Adipose tissue (tissue), 3 donors: ENCODE data around the gene FKBP11. TPM values are rescaled to one million over a fixed set of nuclear protein-coding genes. Genes with fewer than 3 reads are reported as not detected.

Experiments
- H3K27ac ChIP-seq: one replicate; pipeline ENCODE4 v1.5.1; 2013; ENCODE audit warnings: low read depth, low read length
- WGBS, 3 donors: extraction: QIAGEN DNeasy Blood & Tissue Kit; methylation state at CpG; one replicate each; pipeline ENCODE4 v1.1.7; 2013; 5-methylcytosine and 5-hydroxymethylcytosine counted together
- polyA plus RNA-seq, 3 donors: library from polyadenylated mRNA; stranded (reverse); fragments of 200-250 nt; gene quantifications; one replicate each; pipeline ENCODE4 v1.2.3, GENCODE V29; 2013
- donor health status: healthy with polysubstance abuse.
- donor health status: Bipolar disorder and iron deficiency.
- donor health status: healthy.

Gene FKBP11
- polyA plus RNA-seq, 3 donors = 30.5 to 156 (median 45.0) TPM

- H3K27ac ChIP-seq = peak within 1 kb of the TSS; percentile 55
- WGBS, 3 donors = 1 to 2% (median 1%) methylated on average over 48 to 58 of the region's 58 CpGs
Observed at GRCh38 chr12:48957141-48958048, 32.1 kb upstream of the FKBP11 start, which contains the start of gene ARF3. Gene ARF3, minus strand, starts transcription at chr12:48957487. Its CDS starts 16,392 bp downstream, at chr12:48941095.

- peak overlapping the region; percentile 55 for H3K27ac ChIP-seq
- WGBS, 3 donors = 0 to 2% (median 1%) methylated on average over 23 to 28 of the region's 29 CpGs
Observed at GRCh38 chr12:48956279-48957140, 31.2 kb upstream of the FKBP11 start.

- WGBS, 3 donors = 64 to 85% (median 64%) methylated on average over 3 of the region's 3 CpGs
- H3K27ac ChIP-seq = no peak overlapping the region
Observed at GRCh38 chr12:48954841-48955501, 29.7 kb upstream of the FKBP11 start.

- no peak overlapping the region for H3K27ac ChIP-seq
Observed at GRCh38 chr12:48954061-48954460, 28.8 kb upstream of the FKBP11 start.

GRCh38 chr12:48952691-48953090 lies 27.4 kb upstream of the FKBP11 start:
- WGBS, 3 donors = 88 to 93% (median 88%) methylated on average over 4 of the region's 4 CpGs
- H3K27ac ChIP-seq = no peak overlapping the region

More at GRCh38 chr12:48954061-48954460, 28.8 kb upstream of the FKBP11 start:
- 93 to 97% (median 95%) methylated on average over 3 of the region's 3 CpGs for WGBS, 3 donors

GRCh38 chr12:48947727-48948126 lies 22.4 kb upstream of the FKBP11 start:
- 86 to 91% (median 91%) methylated on average over 3 of the region's 3 CpGs for WGBS, 3 donors
- H3K27ac ChIP-seq = no peak overlapping the region

GRCh38 chr12:48946943-48947342 lies 21.7 kb upstream of the FKBP11 start:
- WGBS, 3 donors = 46 to 90% (median 85%) methylated on average over 6 of the region's 6 CpGs
- H3K27ac ChIP-seq = no peak overlapping the region

GRCh38 chr12:48946205-48946604 lies 20.9 kb upstream of the FKBP11 start:
- H3K27ac ChIP-seq = no peak overlapping the region

- WGBS, 3 donors = 83 to 97% (median 95%) methylated on average over 4 of the region's 4 CpGs
- no peak overlapping the region for H3K27ac ChIP-seq
Observed at GRCh38 chr12:48943221-48943620, 17.9 kb upstream of the FKBP11 start.

- 47 to 64% (median 51%) methylated on average over 3 of the region's 3 CpGs for WGBS, 3 donors
- H3K27ac ChIP-seq = no peak overlapping the region
Observed at GRCh38 chr12:48940181-48940580, 14.9 kb upstream of the FKBP11 start.

GRCh38 chr12:48938805-48939204 lies 13.5 kb upstream of the FKBP11 start:
- 84 to 92% (median 85%) methylated on average over 7 of the region's 7 CpGs for WGBS, 3 donors
- H3K27ac ChIP-seq = no peak overlapping the region

GRCh38 chr12:48937170-48937569 lies 11.9 kb upstream of the FKBP11 start:
- no peak overlapping the region for H3K27ac ChIP-seq
- WGBS, 3 donors = 81 to 89% (median 86%) methylated on average over 6 of the region's 6 CpGs

- H3K27ac ChIP-seq = no peak overlapping the region
Observed at GRCh38 chr12:48936379-48936979, 11.2 kb upstream of the FKBP11 start.

- 93 to 100% (median 100%) methylated on average over 1 of the region's 1 CpG for whole genome bisulfite sequencing, 3 donors
- H3K27ac ChIP-seq = no peak overlapping the region
Observed at GRCh38 chr12:48934312-48934706, 9.0 kb upstream of the FKBP11 start.

- 83 to 87% (median 83%) methylated on average over 9 of the region's 9 CpGs for WGBS, 3 donors
- H3K27ac ChIP-seq = no peak overlapping the region
Observed at GRCh38 chr12:48933664-48934311, 8.5 kb upstream of the FKBP11 start.

- 52 to 87% (median 70%) methylated on average over 2 of the region's 2 CpGs for WGBS, 3 donors
- H3K27ac ChIP-seq = no peak overlapping the region
Observed at GRCh38 chr12:48932878-48933277, 7.6 kb upstream of the FKBP11 start.

GRCh38 chr12:48930475-48930874 lies 5.2 kb upstream of the FKBP11 start:
- WGBS, 3 donors = 84 to 86% (median 85%) methylated on average over 4 of the region's 4 CpGs
- no peak overlapping the region for H3K27ac ChIP-seq

GRCh38 chr12:48929551-48929950 lies 4.3 kb upstream of the FKBP11 start:
- H3K27ac ChIP-seq = no peak overlapping the region
- 80 to 100% (median 89%) methylated on average over 1 of the region's 1 CpG for WGBS, 3 donors
